GM19023 (cell line): ENCODE results near the gene ART1.

ENCODE experiments used
- ATAC-seq: cut with Tn5 transposase; IDR thresholded peaks from one replicate; pipeline ENCODE4 v1.9.1; 2021; ENCODE audit warnings: mild to moderate bottlenecking, moderate library complexity; ENCODE audit not compliant: unreplicated experiment

Gene ART1

GRCh38 chr11:3710485-3711259, 65.7 kb downstream of the ART1 start:
- ATAC-seq: no peak

GRCh38 chr11:3712274-3712673, 67.3 kb downstream of the ART1 start:
- no peak for ATAC-seq
